Activated naive CD8-positive, alpha-beta T cell treated with anti-CD3 and anti-CD28 coated beads for 36 hours (primary cell): ENCODE measurements around the gene GRM5. TPM values are rescaled to one million over a fixed set of nuclear protein-coding genes. Genes with fewer than 3 reads are reported as not detected.

Source experiments
- DNase-seq: peaks from one replicate; pipeline ENCODE4 v3.0.0; 2021
- H3K27ac Mint-ChIP-seq: one replicate; pipeline ENCODE4 v1.8.0; 2022; ENCODE audit warnings: mild to moderate bottlenecking, moderate library complexity, mixed read lengths
- H3K27me3 Mint-ChIP-seq: one replicate; pipeline ENCODE4 v1.8.0; 2022; ENCODE audit warnings: mild to moderate bottlenecking, mixed read lengths
- H3K36me3 Mint-ChIP-seq: one replicate; pipeline ENCODE4 v1.8.0; 2021; ENCODE audit warnings: mild to moderate bottlenecking, mixed read lengths
- H3K4me1 Mint-ChIP-seq: one replicate; pipeline ENCODE4 v1.8.0; 2021; ENCODE audit warnings: mixed read lengths
- H3K4me3 Mint-ChIP-seq: one replicate; pipeline ENCODE4 v1.8.0; 2022; ENCODE audit warnings: mild to moderate bottlenecking, moderate library complexity, mixed read lengths
- H3K9me3 Mint-ChIP-seq: one replicate; pipeline ENCODE4 v1.8.0; 2022; ENCODE audit warnings: mixed read lengths
- total RNA-seq, 2 experiments: library from RNA; stranded (reverse); gene quantifications; one replicate each; pipeline ENCODE4 v1.2.3, GENCODE V29; 2021

GRM5 gene
- total RNA-seq, 2 experiments from 2014 or later: not detected

DNA sequence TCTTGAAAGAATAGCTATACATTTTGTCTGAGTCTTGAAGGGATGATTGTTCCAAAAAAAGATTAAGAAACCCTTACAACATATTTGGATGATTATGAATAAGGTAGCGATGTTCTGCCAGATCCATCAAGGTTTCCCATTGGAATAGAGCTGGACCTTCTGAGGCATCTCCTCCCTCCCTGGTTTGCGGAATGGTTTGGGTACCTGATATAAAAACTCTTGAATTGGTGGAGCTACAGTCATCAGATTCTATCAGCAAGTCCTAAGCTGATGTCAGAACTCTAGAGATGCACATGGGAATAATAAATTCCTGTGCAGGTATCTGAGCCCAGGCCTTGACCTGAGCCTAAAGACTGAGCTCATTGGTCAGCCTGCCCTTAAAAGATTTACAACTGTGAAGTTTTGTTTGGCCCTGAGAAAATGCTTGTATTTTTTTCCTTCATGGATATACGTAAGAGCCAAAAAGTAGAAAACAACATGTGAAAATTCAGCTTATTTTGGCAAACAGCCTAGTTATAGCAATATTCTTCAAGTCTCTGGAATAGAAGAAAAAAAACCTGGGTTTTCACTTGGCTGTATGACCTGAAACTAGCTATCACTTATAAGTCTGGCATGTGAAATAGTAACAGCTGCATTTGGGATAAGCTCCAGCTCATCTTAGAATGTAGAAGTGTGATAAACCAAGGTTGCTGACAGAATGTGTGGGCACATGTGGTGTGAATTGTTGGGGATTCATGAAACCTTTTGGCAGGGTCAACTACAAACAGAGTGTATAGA, 462.5 kb downstream of the GRM5 start:
- Mint-ChIP-seq H3K27ac (no peak overlapping the region), H3K27me3 (no peaks in the 10 kb centered on the region), H3K9me3 (no peaks in the 10 kb centered on the region), H3K36me3 (no peaks in the 10 kb centered on the region), H3K4me3 (no peak overlapping the region), H3K4me1 (peaks cover 3% of the 10 kb centered on the region)
- no peak for DNase-seq

DNA sequence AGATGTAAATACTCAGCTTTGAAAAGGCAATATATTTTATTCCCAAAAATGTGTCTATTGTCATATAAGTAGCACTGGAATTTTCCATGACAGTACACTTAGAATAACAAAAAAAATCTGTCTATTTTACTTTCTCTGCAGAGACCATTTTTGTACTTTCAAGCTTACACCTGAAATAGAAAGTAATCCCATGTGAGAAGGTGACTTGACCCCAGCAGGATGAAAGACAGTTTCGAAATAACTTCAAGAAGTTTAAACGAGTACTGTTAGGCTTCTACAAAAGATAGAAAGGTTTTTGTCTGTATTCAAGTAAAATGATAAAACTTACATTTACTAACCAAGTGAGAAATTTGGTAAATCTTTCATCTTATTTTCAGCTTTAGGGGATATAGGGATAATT, 468.4 kb downstream of the GRM5 start:
- no peaks in the 10 kb centered on the region for H3K9me3 Mint-ChIP-seq
- no peaks in the 10 kb centered on the region for H3K36me3 Mint-ChIP-seq
- no peak overlapping the region for H3K27ac Mint-ChIP-seq
- peaks cover 10% of the 10 kb centered on the region for H3K4me1 Mint-ChIP-seq
- no peak overlapping the region for H3K4me3 Mint-ChIP-seq
- no peak for DNase-seq
- H3K27me3 Mint-ChIP-seq: no peaks in the 10 kb centered on the region

DNA sequence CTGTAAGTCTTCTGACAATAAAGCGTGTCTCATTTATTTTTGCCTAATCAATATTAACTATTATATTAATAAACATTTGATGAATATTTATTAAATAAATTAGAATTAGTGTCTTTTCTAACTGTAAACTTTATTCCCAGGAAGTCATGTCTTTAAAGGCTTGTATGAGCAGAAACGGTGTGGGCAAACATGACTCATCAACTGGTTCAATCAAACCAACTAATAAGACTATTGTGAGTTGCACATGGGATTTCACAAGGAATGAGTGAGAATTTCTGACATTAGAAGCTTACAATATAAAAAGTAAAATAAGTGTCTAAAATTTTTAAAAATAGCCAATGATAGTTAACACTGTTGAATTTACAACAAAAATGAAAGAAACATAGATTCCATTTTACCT, 469.0 kb downstream of the GRM5 start:
- no peak overlapping the region for H3K4me3 Mint-ChIP-seq
- H3K36me3 Mint-ChIP-seq: no peaks in the 10 kb centered on the region
- peaks cover 10% of the 10 kb centered on the region for H3K4me1 Mint-ChIP-seq
- H3K27ac Mint-ChIP-seq: no peak overlapping the region
- no peaks in the 10 kb centered on the region for H3K27me3 Mint-ChIP-seq
- no peaks in the 10 kb centered on the region for H3K9me3 Mint-ChIP-seq
- DNase-seq: no peak

DNA sequence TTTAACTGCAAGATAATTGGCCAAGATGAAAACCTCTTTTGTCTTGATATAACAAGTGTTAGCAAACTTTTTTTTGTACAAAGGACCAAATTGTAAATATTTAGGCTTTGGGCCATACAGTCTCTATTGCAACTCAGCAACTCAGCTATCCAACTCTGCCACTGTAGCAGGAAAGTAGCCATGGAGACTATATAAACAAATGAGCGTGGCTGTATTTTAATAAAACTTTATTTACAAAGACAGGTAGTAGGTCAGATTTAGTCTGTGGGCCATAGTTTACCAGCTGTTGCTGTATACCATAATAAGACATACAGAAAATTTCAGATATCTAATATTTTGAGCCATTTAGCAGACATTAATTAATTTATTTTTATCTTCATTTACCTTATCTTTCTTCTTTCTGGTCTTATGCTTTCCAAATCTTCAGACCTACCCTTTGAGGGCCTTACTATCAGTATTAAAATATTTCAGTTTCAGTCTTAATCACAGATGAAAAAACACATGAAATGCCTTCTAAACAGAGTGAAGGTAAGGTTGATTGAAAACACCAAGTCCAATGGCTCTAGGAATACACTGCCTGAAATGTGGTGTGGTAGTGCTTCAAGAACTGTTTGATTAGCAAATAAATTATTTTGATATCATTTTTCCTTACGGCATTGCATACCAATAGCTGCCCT, 471.4 kb downstream of the GRM5 start:
- no peaks in the 10 kb centered on the region for H3K9me3 Mint-ChIP-seq
- no peaks in the 10 kb centered on the region for H3K36me3 Mint-ChIP-seq

DNA sequence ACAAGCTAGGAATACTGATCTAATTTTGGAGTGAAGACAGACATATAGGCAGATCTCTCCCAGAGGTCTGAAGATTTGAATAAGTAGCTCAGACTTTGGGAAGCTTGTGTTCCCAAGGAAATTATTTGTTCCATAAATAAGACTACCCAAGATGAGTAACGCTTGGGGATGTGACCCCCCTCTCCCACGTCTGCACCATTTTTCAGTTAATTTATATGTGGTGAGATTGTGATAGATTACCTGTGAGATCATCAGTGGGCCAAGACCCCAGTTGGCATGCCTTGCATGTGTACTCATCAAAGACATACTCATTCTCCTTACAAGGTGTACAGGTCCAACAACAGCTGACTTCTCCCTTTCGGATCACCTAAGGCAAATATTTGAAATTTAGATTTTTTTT, 475.4 kb downstream of the GRM5 start:
- Mint-ChIP-seq H3K27me3 (no peaks in the 10 kb centered on the region), H3K27ac (no peak overlapping the region), H3K4me1 (peaks cover 7% of the 10 kb centered on the region), H3K36me3 (no peaks in the 10 kb centered on the region), H3K4me3 (no peak overlapping the region), H3K9me3 (no peaks in the 10 kb centered on the region)
- no peak for DNase-seq

More for the DNA sequence above, 471.4 kb downstream of the GRM5 start:
- no peaks in the 10 kb centered on the region for H3K27me3 Mint-ChIP-seq
- H3K27ac Mint-ChIP-seq: no peak overlapping the region
- H3K4me3 Mint-ChIP-seq: no peak overlapping the region
- peaks cover 10% of the 10 kb centered on the region for H3K4me1 Mint-ChIP-seq
- DNase-seq: no peak

GRCh38 chr11:88583251-88583650, 482.5 kb downstream of the GRM5 start:
- no peak for DNase-seq
- H3K4me1 Mint-ChIP-seq: peaks cover 7% of the 10 kb centered on the region
- H3K9me3 Mint-ChIP-seq: no peaks in the 10 kb centered on the region
- no peak overlapping the region for H3K27ac Mint-ChIP-seq
- H3K4me3 Mint-ChIP-seq: no peak overlapping the region
- H3K36me3 Mint-ChIP-seq: no peaks in the 10 kb centered on the region
- peaks cover 9% of the 10 kb centered on the region for H3K27me3 Mint-ChIP-seq

DNA sequence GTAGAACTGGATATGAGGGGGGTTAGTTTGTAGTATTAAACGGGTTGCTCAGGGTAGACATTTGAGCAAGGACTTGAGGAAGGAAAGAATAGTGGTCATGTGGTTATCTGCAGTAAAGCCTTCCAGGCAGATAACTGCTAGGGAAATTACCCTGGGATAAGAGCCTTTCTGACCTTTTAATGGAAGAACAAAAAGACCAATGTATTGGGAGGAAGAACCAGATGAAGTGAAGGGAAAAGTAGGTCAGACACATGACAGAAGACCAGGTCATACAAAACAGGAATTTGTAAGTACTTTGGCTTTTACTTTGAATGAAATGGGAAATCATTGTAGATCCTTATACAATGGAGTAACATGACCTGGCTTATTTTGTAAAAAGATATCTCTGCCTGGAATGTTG, 486.3 kb downstream of the GRM5 start:
- H3K9me3 Mint-ChIP-seq: no peaks in the 10 kb centered on the region
- no peak overlapping the region for H3K4me3 Mint-ChIP-seq
- H3K4me1 Mint-ChIP-seq: peaks cover 1% of the 10 kb centered on the region
- no peak for DNase-seq
- H3K27ac Mint-ChIP-seq: no peak overlapping the region
- no peaks in the 10 kb centered on the region for H3K36me3 Mint-ChIP-seq
- H3K27me3 Mint-ChIP-seq: peaks cover 9% of the 10 kb centered on the region

DNA sequence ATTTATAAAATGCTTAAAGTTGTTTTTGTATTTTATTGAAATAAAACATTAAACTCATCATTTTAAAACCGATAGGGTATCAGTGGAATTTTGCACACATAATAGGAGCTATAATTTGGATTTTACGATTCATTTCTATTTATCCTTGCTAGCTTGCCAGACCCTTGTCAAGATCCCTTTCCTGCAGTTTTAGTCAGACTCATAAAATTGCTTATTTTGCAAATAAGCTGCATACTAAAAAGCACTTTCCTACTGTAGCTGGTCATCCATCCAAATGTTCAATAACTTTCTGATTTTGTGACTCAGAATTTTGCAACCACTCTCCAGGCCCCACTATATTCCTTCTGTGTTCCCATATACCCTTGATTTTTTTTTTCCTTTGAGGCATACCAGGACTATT, 489.0 kb downstream of the GRM5 start:
- H3K36me3 Mint-ChIP-seq: no peaks in the 10 kb centered on the region
- no peak for DNase-seq
- peaks cover 6% of the 10 kb centered on the region for H3K27me3 Mint-ChIP-seq
- no peak overlapping the region for H3K4me3 Mint-ChIP-seq
- no peaks in the 10 kb centered on the region for H3K9me3 Mint-ChIP-seq
- H3K27ac Mint-ChIP-seq: no peak overlapping the region
- peaks cover 1% of the 10 kb centered on the region for H3K4me1 Mint-ChIP-seq

DNA sequence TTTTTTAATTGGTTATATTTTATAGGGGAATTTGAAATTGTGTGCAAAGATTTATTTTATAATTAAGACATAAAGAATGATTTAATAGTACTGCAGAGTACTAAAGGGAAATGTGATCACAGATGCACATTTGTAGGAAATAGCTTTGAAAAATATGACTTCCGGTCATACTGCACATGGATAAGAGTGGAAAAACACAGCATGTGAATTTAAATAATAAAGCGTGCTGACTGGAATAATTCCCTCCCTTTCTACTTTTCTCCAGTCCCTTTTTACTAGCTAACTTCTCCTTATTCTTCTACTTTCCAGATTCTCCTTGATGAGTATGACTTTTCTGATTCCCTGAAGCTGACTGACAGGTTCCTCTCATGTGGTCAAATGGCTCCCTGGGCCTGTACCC, 489.9 kb downstream of the GRM5 start:
- no peaks in the 10 kb centered on the region for H3K36me3 Mint-ChIP-seq
- H3K4me1 Mint-ChIP-seq: peaks cover 1% of the 10 kb centered on the region
- no peak overlapping the region for H3K4me3 Mint-ChIP-seq
- no peak for DNase-seq
- peaks cover 6% of the 10 kb centered on the region for H3K27me3 Mint-ChIP-seq
- no peaks in the 10 kb centered on the region for H3K9me3 Mint-ChIP-seq
- H3K27ac Mint-ChIP-seq: no peak overlapping the region

GRCh38 chr11:88569342-88569741, 496.4 kb downstream of the GRM5 start:
- no peak overlapping the region for H3K4me3 Mint-ChIP-seq
- no peaks in the 10 kb centered on the region for H3K27me3 Mint-ChIP-seq
- H3K4me1 Mint-ChIP-seq: no peaks in the 10 kb centered on the region
- H3K36me3 Mint-ChIP-seq: no peaks in the 10 kb centered on the region
- no peaks in the 10 kb centered on the region for H3K9me3 Mint-ChIP-seq
- DNase-seq: no peak
- H3K27ac Mint-ChIP-seq: no peak overlapping the region

DNA sequence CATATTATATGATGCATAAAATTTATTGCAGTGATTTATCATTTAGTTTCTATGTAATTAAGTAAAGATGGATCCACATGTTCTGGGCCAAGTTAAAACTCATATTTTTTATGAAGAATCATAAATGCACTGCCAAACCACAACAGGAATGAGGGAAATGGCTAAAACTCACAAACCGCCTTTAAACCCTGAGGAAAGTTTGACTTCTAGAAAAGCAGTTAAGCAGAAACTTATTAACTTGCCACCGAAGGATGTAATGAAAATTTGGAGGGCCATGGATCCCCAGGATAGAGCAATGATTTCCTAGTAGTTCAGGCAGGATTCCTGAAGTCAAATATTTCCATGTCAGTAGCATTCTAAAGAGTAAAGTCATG, 510.0 kb downstream of the GRM5 start:
- Mint-ChIP-seq H3K4me1 (peaks cover 5% of the 10 kb centered on the region), H3K4me3 (no peak overlapping the region), H3K27ac (no peak overlapping the region), H3K27me3 (peaks cover 3% of the 10 kb centered on the region), H3K9me3 (no peaks in the 10 kb centered on the region), H3K36me3 (no peaks in the 10 kb centered on the region)
- no peak for DNase-seq

DNA sequence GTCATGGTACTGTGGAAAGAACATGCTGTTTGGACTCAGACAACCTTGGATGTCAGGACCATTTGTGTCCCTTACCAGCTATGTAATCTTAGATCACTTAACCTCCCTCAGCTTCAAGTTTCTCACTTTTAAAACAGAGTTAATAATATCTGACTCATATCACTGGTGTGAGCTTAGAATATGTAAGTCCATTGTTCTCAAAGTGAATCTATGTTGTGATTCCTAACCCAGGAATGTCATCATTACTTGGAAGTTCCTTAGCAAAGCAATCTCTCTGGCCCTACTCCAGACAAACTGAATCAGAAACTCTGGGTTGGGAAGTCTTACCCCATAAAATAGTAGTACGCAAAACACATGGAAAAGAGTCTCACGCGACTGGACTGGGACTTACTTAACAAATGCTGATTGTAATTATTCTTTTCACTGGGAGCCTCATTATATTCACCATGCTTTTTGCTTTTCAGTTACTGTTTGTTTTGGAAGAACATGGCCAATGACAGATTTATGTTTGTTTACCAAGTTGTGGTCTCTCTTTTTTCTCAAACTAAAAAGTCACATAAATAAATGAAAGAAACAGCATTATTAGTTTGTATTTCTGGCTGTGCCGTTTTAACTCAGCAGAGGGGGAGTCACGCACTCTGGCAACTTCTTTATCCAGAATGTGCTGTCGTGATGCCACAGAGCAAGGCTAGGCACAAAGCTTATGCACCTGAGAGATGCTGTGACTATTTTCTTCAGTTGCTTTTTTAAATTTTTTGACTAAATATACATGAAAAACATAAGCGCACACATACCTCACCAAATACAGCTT, 510.6 kb downstream of the GRM5 start:
- H3K4me1 Mint-ChIP-seq: peaks cover 5% of the 10 kb centered on the region
- H3K27ac Mint-ChIP-seq: no peak overlapping the region
- H3K9me3 Mint-ChIP-seq: no peaks in the 10 kb centered on the region
- no peaks in the 10 kb centered on the region for H3K36me3 Mint-ChIP-seq
- H3K27me3 Mint-ChIP-seq: peaks cover 3% of the 10 kb centered on the region
- no peak overlapping the region for H3K4me3 Mint-ChIP-seq
- DNase-seq: no peak

DNA sequence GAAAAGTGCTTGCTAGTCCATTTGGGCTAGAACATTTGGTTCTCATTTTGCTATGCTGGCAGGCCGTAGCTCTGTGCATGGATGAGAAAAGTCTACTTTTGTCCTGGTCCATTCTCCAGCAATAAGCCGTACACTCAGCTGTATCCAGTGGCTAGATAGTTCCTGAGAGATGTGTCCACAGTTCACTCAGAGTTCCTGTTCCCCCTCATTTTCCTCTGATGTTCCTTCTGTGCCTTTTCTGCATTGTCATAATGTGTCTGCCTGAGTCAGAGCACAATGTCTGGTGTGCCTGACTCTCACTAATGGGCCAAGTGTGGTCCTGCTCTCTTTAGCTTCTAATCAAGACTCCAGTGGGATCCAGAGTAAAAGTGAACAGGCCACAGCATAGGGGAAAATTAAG, 512.6 kb downstream of the GRM5 start:
- no peak overlapping the region for H3K4me3 Mint-ChIP-seq
- peaks cover 5% of the 10 kb centered on the region for H3K4me1 Mint-ChIP-seq
- no peak for DNase-seq
- H3K27me3 Mint-ChIP-seq: peaks cover 3% of the 10 kb centered on the region
- no peak overlapping the region for H3K27ac Mint-ChIP-seq
- H3K9me3 Mint-ChIP-seq: no peaks in the 10 kb centered on the region
- H3K36me3 Mint-ChIP-seq: no peaks in the 10 kb centered on the region

- Mint-ChIP-seq H3K4me3 (no peak overlapping the region), H3K27me3 (peaks cover 3% of the 10 kb centered on the region), H3K9me3 (no peaks in the 10 kb centered on the region), H3K27ac (no peak overlapping the region), H3K36me3 (no peaks in the 10 kb centered on the region), H3K4me1 (peaks cover 5% of the 10 kb centered on the region)
- DNase-seq: peak; percentile 57
Measured at GRCh38 chr11:88552379-88553062, 513.3 kb downstream of the GRM5 start.
